ENCODE measurements around the gene ZFX.
"Not testable (repeated sequence)": the region's sequence is repeated elsewhere in the genome, so short reads cannot be mapped to it uniquely, and the experiment has no call there.

Gene ZFX

GRCh38 chrX:24150898-24151297 lies 1.4 kb downstream of the ZFX start:
- H3K4me3 ChIP-seq (ENCODE audit: control insufficient read depth, low read depth, low read length), result peak overlapping the region; percentile 90
- TF ChIP-seq CTCF (IDR thresholded peaks at IDR 0.05; ENCODE audit: control insufficient read depth, insufficient read depth, low read depth, low read length, missing control alignments), result no peak

GRCh38 chrX:24151513-24151912 lies 2.0 kb downstream of the ZFX start:
- no peak for TF ChIP-seq CTCF (IDR thresholded peaks at IDR 0.05; ENCODE audit: control insufficient read depth, insufficient read depth, low read depth, low read length, missing control alignments)
- peak overlapping the region; percentile 90 for H3K4me3 ChIP-seq (ENCODE audit: control insufficient read depth, low read depth, low read length)
- DNase-seq (ENCODE audit: low read depth), result no peak

More at GRCh38 chrX:24150898-24151297, 1.4 kb downstream of the ZFX start:
- no peak for DNase-seq (ENCODE audit: low read depth)

GRCh38 chrX:24153178-24153795 lies 3.8 kb downstream of the ZFX start:
- DNase-seq (ENCODE audit: low read depth), result no peak
- no peak overlapping the region; the same call in 1 of the 2 replicates for H3K4me3 ChIP-seq (ENCODE audit: control insufficient read depth, low read depth, low read length)

GRCh38 chrX:24153796-24154189 lies 4.3 kb downstream of the ZFX start:
- H3K4me3 ChIP-seq (ENCODE audit: control insufficient read depth, low read depth, low read length), result no peak overlapping the region
- TF ChIP-seq CTCF (IDR thresholded peaks at IDR 0.05; ENCODE audit: control insufficient read depth, insufficient read depth, low read depth, low read length, missing control alignments), result no peak
- no peak for DNase-seq (ENCODE audit: low read depth)

More at GRCh38 chrX:24153178-24153795, 3.8 kb downstream of the ZFX start:
- TF ChIP-seq CTCF (IDR thresholded peaks at IDR 0.05; ENCODE audit: control insufficient read depth, insufficient read depth, low read depth, low read length, missing control alignments), result no peak

GRCh38 chrX:24154490-24155034 lies 5.0 kb downstream of the ZFX start:
- DNase-seq (ENCODE audit: low read depth), result no peak
- H3K4me3 ChIP-seq (ENCODE audit: control insufficient read depth, low read depth, low read length), result no peak overlapping the region
- TF ChIP-seq CTCF (IDR thresholded peaks at IDR 0.05; ENCODE audit: control insufficient read depth, insufficient read depth, low read depth, low read length, missing control alignments), result no peak

- H3K4me3 ChIP-seq (ENCODE audit: control insufficient read depth, low read depth, low read length); DNase-seq (ENCODE audit: low read depth): not testable (repeated sequence)
Observed at GRCh38 chrX:24155747-24156146, 6.2 kb downstream of the ZFX start.

GRCh38 chrX:24156177-24156576 lies 6.6 kb downstream of the ZFX start:
- no peak overlapping the region for H3K4me3 ChIP-seq (ENCODE audit: control insufficient read depth, low read depth, low read length)
- no peak for TF ChIP-seq CTCF (IDR thresholded peaks at IDR 0.05; ENCODE audit: control insufficient read depth, insufficient read depth, low read depth, low read length, missing control alignments)
- no peak for DNase-seq (ENCODE audit: low read depth)

Measured in AG09309 (cell line).